CD8-positive, alpha-beta memory T cell (primary cell): ENCODE results near the gene GTPBP4. TPM values are rescaled to one million over a fixed set of nuclear protein-coding genes. Genes with fewer than 3 reads are reported as not detected.

ENCODE experiments used
- CTCF ChIA-PET: fragments of 350-600 bp; sonication (Branson Sonifier 250); formaldehyde crosslinking; loops from one replicate; lab custom pipeline; 2021; ENCODE audit warnings: antibody characterized with exemption; lab: Charles Lee
- POLR2A ChIA-PET: fragments of 350-600 bp; sonication (Branson Sonifier 250); formaldehyde crosslinking; loops from one replicate; lab custom pipeline; 2021; ENCODE audit warnings: antibody characterized with exemption; lab: Charles Lee
- DNase-seq, 5 donors: peaks; one replicate each; pipeline versions ENCODE4 v3.0.0 to v3.0.0-alpha.2; 2020 to 2022; ENCODE audit warnings: mixed read lengths in 1 of 5
- H3K27ac ChIP-seq: one replicate; pipeline ENCODE4 v1.7.0; 2013; ENCODE audit warnings: low read depth, mild to moderate bottlenecking, low read length, moderate library complexity
- H3K27me3 ChIP-seq: 2 replicates; pipeline ENCODE4 v1.7.0; 2013; ENCODE audit warnings: low read length, mild to moderate bottlenecking; ENCODE audit not compliant: insufficient read depth, poor library complexity, severe bottlenecking
- H3K36me3 ChIP-seq: 2 replicates; pipeline ENCODE4 v1.7.0; 2013; ENCODE audit warnings: mild to moderate bottlenecking, low read length, moderate library complexity; ENCODE audit not compliant: insufficient read depth
- H3K4me1 ChIP-seq: 2 replicates; pipeline ENCODE4 v1.7.0; 2013; ENCODE audit warnings: mild to moderate bottlenecking, low read length, moderate library complexity; ENCODE audit not compliant: insufficient read depth
- H3K4me3 ChIP-seq: 2 replicates; pipeline ENCODE4 v1.7.0; 2013; ENCODE audit warnings: mild to moderate bottlenecking, low read length
- H3K9me3 ChIP-seq: 2 replicates; pipeline ENCODE4 v1.7.0; 2013; ENCODE audit warnings: mild to moderate bottlenecking, low read length
- H3K27ac Mint-ChIP-seq, 8 donors: one replicate each; pipeline ENCODE4 v1.8.0; 2020 to 2021; ENCODE audit warnings: mixed read lengths in 8 of 8, mild to moderate bottlenecking in 6 of 8, inconsistent platforms in 3 of 8, moderate library complexity in 3 of 8
- H3K27me3 Mint-ChIP-seq, 2 donors: one replicate each; pipeline ENCODE4 v1.8.0; 2020 to 2021; ENCODE audit warnings: mixed read lengths in 2 of 2, mild to moderate bottlenecking in 1 of 2, moderate library complexity in 1 of 2
- H3K36me3 Mint-ChIP-seq, 3 donors: one replicate each; pipeline ENCODE4 v1.8.0; 2020 to 2021; ENCODE audit warnings: mixed read lengths in 3 of 3, inconsistent platforms in 1 of 3, mild to moderate bottlenecking in 1 of 3
- H3K4me1 Mint-ChIP-seq, 3 donors: one replicate each; pipeline ENCODE4 v1.8.0; 2020 to 2021; ENCODE audit warnings: mixed read lengths in 3 of 3, inconsistent platforms in 1 of 3, mild to moderate bottlenecking in 1 of 3
- H3K4me3 Mint-ChIP-seq, 7 donors: one replicate each; pipeline ENCODE4 v1.8.0; 2020 to 2021; ENCODE audit warnings: mixed read lengths in 7 of 7, mild to moderate bottlenecking in 6 of 7, moderate library complexity in 4 of 7, inconsistent platforms in 2 of 7
- H3K9me3 Mint-ChIP-seq, 5 donors: one replicate each; pipeline ENCODE4 v1.8.0; 2020 to 2022; ENCODE audit warnings: mixed read lengths in 5 of 5, mild to moderate bottlenecking in 3 of 5, moderate library complexity in 2 of 5, inconsistent platforms in 1 of 5
- polyA plus RNA-seq: library from polyadenylated mRNA; unstranded; fragments of 300-500 nt; fragmentation: Illumina TruSeq; gene quantifications from one replicate; pipeline ENCODE4 v1.2.3, GENCODE V29; 2021
- total RNA-seq, 2 experiments: library from RNA; stranded (reverse); gene quantifications; one replicate each; pipeline ENCODE4 v1.2.3, GENCODE V29; 2021

The GTPBP4 gene
- total and polyA plus RNA-seq, 3 experiments from 2014 or later: 21.9 to 156 (median 147) TPM

DNA sequence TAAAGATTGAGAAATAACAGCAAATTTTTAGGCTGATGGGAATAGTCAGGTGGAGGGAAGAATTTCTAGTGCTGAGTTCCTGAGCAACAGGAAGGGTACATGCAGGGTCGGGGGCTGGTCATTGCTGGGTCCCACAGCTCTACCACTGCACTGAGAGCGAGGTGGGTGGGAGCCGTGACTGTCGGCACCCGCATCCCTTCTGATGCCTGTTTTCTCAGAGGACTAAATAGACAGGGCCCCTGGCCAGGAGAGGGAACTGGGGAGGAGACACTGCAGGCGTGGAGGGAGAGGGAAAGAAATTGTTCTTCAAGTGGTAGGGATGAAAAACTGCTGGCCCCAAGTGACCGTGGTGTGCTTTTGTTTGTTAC, 7.3 kb downstream of the GTPBP4 start:
- Mint-ChIP-seq H3K27ac (peak overlapping the region in 3 of 8 donors; percentile 3 to 52 (median 42)), H3K27me3 (no peaks in the 10 kb centered on the region), H3K4me1 (peaks cover 10 to 15% (median 14%) of the 10 kb centered on the region in 3 donors), H3K4me3 (no peak overlapping the region), H3K36me3 (peaks cover 14 to 85% (median 32%) of the 10 kb centered on the region in 3 donors), H3K9me3 (no peaks in the 10 kb centered on the region)
- ChIA-PET POLR2A (no interaction called here), CTCF (no interaction called here)
- peaks cover 54% of the 10 kb centered on the region for H3K36me3 ChIP-seq
- H3K9me3 ChIP-seq: no peaks in the 10 kb centered on the region
- no peak for DNase-seq
- H3K4me1 ChIP-seq: peaks cover 9% of the 10 kb centered on the region
- no peaks in the 10 kb centered on the region for H3K27me3 ChIP-seq
- no peak overlapping the region for H3K27ac ChIP-seq
- no peak overlapping the region for H3K4me3 ChIP-seq

DNA sequence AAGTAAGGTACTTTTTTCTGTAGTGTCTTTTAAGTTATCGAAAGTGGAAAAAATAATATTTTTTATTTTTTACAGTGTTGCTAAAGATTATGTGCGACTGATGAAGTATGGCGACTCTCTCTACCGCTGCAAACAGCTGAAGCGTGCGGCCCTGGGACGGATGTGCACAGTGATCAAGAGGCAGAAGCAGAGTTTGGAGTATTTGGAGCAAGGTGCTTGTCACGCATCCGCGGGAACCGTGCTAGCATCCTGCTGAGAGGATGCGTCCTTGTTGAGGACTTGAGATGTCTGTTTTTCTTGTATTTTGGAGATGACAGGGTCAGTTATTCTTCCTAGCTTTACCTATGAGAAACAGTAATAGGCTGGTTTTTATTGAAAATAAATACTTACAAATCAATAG, 7.8 kb downstream of the GTPBP4 start:
- Histone ChIP-seq H3K27ac (no peak overlapping the region), H3K36me3 (peaks cover 56% of the 10 kb centered on the region), H3K4me3 (no peak overlapping the region), H3K27me3 (no peaks in the 10 kb centered on the region), H3K4me1 (peaks cover 5% of the 10 kb centered on the region), H3K9me3 (no peaks in the 10 kb centered on the region)
- ChIA-PET CTCF (no interaction called here), POLR2A (no interaction called here)
- Mint-ChIP-seq H3K9me3 (no peaks in the 10 kb centered on the region), H3K36me3 (peaks cover 19 to 85% (median 37%) of the 10 kb centered on the region in 3 donors), H3K27ac (no peak overlapping the region), H3K4me3 (no peak overlapping the region), H3K4me1 (peaks cover 8 to 11% (median 9%) of the 10 kb centered on the region in 3 donors), H3K27me3 (no peaks in the 10 kb centered on the region)
- DNase-seq: no peak

DNA sequence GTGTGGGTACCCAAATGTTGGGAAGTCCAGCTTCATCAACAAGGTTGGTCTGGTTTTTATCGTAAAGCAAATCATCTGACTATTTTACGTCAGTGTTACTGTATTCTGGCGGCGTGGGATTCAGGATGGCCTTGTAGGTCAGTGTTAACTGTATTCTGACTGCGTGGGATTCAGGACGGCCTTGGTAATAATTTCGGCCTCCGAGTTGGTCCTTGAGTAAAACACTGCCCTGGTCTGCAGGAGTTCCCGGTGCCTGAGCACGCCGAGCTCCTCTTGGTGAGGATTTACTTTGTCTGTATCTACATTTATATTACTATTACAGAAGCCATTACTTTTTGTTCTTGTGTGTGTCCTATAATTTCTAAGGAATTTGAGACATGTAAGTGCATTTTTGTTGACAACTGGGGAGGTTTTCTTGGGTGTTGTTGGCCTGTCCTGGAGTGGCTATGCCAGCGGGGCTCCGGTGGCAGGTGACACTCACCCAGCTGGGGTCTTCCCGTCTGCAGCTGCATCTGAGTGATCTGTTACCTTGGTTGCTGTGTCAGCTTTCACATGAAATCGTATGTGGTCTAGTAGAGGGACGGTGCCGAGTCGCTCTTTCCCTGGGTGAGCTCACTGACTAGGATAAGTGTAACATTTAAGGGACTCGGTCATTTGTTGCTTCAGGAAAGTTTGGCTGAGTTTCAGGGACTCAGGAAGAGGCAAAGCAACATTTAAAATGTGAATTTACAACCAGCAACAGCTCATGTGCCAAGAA, 9.2 kb downstream of the GTPBP4 start:
- Mint-ChIP-seq H3K9me3 (peaks cover 0 to 3% (median 2%) of the 10 kb centered on the region in 5 donors), H3K4me1 (peaks cover 6 to 13% (median 12%) of the 10 kb centered on the region in 3 donors), H3K4me3 (no peak overlapping the region), H3K27me3 (no peaks in the 10 kb centered on the region), H3K36me3 (peaks cover 32 to 92% (median 47%) of the 10 kb centered on the region in 3 donors), H3K27ac (peak overlapping the region in 1 of 8 donors; percentile 63)
- ChIA-PET CTCF (interaction anchor here (1.9 kb wide), 1 partner anchor 9 kb away, joined by 6 read pairs; the partner anchor contains the start of gene GTPBP4), POLR2A (no interaction called here)
- Histone ChIP-seq H3K4me3 (no peak overlapping the region), H3K9me3 (peaks cover 2% of the 10 kb centered on the region), H3K27ac (no peak overlapping the region), H3K36me3 (peaks cover 66% of the 10 kb centered on the region), H3K27me3 (no peaks in the 10 kb centered on the region), H3K4me1 (no peaks in the 10 kb centered on the region)
- DNase-seq: no peak

DNA sequence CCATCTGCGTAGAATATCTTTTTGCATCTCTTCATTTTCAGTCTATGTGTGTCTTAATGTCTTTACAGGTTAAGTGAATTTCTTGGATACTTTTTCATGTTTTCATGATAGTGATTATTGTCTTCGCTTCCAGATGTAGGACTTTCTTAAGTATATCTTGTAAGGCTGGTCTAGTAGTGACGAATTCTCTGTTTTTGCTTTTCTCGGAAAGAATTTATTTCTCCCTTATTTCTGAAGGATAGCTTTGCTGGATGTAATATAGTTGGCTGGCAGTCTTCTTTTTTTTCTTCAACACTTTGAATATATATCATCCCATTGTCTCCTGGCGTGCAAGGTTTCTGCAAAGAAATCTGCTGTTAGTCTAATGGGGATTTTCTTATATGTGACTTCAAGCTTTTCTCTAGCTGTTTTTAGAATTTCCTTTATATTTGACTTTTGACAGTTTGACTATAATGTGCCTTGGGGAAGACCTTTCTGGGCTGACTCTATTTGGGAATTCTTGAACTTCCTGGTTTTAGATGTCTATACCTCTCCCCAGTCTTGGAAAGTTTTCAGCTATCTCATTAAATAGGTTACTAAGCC, 14.3 kb downstream of the GTPBP4 start:
- ChIA-PET POLR2A (no interaction called here), CTCF (no interaction called here)
- Histone ChIP-seq H3K4me3 (no peak overlapping the region), H3K36me3 (peaks cover 78% of the 10 kb centered on the region), H3K4me1 (no peaks in the 10 kb centered on the region), H3K27me3 (no peaks in the 10 kb centered on the region), H3K9me3 (peaks cover 6% of the 10 kb centered on the region), H3K27ac (no peak overlapping the region)
- Mint-ChIP-seq H3K27ac (peak overlapping the region in 1 of 8 donors; percentile 15), H3K9me3 (peaks cover 4 to 7% (median 5%) of the 10 kb centered on the region in 5 donors), H3K27me3 (no peaks in the 10 kb centered on the region), H3K4me3 (no peak overlapping the region), H3K36me3 (peaks cover 44 to 90% (median 46%) of the 10 kb centered on the region in 3 donors), H3K4me1 (peaks cover 9 to 27% (median 14%) of the 10 kb centered on the region in 3 donors)
- no peak for DNase-seq

DNA sequence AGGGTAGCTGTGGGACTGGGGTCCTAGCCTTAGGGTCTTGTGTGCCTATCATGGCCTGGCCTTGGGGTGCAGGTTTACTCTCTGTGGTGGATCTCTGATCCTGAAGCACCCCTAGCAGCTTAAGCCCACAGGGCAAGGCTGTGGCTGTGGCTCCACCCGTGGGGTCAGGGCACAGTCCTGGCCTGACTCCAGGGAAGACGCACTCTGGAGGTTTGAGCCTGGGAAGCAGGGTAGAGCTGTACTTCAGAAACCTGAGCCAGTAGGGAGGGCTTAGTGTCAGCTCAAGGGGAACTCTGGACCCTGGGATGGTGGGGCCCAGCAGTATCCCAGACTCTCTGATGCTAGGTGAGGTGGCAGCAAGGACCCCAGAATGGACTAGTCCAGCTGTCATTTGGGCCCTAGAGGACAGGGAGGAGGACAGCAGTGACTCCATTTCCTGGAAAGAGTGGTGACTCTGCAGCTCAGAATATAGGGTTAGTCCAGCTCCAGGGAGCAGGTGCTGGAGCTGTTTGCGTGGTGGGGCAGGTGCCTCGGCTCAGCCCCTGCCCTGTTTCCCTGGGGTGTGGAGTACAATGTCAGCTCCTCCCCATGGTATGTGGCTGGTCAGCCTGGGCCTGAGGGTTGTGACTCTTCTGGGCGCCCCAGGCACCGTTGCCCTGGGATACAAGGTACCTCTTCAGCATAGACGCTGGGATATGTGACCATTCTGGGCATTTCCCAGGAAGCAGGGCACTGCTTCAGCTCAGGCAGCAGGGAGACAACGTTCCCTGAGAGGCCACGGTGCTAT, 15.8 kb downstream of the GTPBP4 start:
- H3K9me3 ChIP-seq: peaks cover 6% of the 10 kb centered on the region
- H3K36me3 Mint-ChIP-seq: peaks cover 44 to 91% (median 49%) of the 10 kb centered on the region in 3 donors
- peaks cover 4 to 7% (median 5%) of the 10 kb centered on the region in 5 donors for H3K9me3 Mint-ChIP-seq
- H3K4me3 Mint-ChIP-seq: no peak overlapping the region
- ChIA-PET POLR2A (no interaction called here), CTCF (interaction anchor here (0.6 to 0.7 kb wide), 2 partner anchors 15 to 16 kb away, joined by 3 read pairs; partner anchors contain the start of gene GTPBP4)
- H3K27me3 ChIP-seq: no peaks in the 10 kb centered on the region
- peak overlapping the region in 2 of 8 donors; percentile 43 to 79 for H3K27ac Mint-ChIP-seq
- no peak overlapping the region for H3K4me3 ChIP-seq
- H3K27me3 Mint-ChIP-seq: no peaks in the 10 kb centered on the region
- no peak for DNase-seq
- peaks cover 9 to 27% (median 14%) of the 10 kb centered on the region in 3 donors for H3K4me1 Mint-ChIP-seq
- H3K4me1 ChIP-seq: no peaks in the 10 kb centered on the region
- H3K27ac ChIP-seq: no peak overlapping the region
- H3K36me3 ChIP-seq: peaks cover 79% of the 10 kb centered on the region

DNA sequence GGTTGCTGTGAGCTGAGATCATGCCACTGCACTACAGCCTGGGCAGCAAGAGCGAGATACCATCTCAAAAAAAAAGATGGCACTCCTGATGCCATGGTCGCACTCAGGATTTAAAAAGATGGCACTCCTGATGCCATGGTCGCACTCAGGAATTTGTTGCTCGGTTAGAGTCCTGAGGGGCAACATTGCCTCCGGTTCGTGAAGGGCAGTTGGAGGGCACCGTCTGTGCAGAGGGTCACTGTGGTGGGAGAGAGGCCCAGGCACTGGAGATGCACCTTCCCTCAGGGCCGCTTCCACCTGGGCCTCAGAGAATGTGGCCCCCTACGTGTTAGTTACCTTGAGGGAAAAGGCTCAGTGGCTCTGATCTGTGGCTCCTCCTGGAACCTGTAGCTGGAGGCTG, 18.3 kb downstream of the GTPBP4 start:
- H3K9me3 ChIP-seq: peaks cover 6% of the 10 kb centered on the region
- H3K27ac ChIP-seq: no peak overlapping the region
- no peak overlapping the region for H3K4me3 ChIP-seq
- H3K27me3 Mint-ChIP-seq: no peaks in the 10 kb centered on the region
- H3K9me3 Mint-ChIP-seq: peaks cover 4 to 6% (median 5%) of the 10 kb centered on the region in 5 donors
- no peak overlapping the region for H3K4me3 Mint-ChIP-seq
- CTCF ChIA-PET: no interaction called here
- POLR2A ChIA-PET: no interaction called here
- no peaks in the 10 kb centered on the region for H3K27me3 ChIP-seq
- no peak overlapping the region for H3K27ac Mint-ChIP-seq
- no peaks in the 10 kb centered on the region for H3K4me1 ChIP-seq
- peaks cover 9 to 21% (median 19%) of the 10 kb centered on the region in 3 donors for H3K4me1 Mint-ChIP-seq
- H3K36me3 Mint-ChIP-seq: peaks cover 34 to 91% (median 37%) of the 10 kb centered on the region in 3 donors
- H3K36me3 ChIP-seq: peaks cover 78% of the 10 kb centered on the region
- DNase-seq: no peak

DNA sequence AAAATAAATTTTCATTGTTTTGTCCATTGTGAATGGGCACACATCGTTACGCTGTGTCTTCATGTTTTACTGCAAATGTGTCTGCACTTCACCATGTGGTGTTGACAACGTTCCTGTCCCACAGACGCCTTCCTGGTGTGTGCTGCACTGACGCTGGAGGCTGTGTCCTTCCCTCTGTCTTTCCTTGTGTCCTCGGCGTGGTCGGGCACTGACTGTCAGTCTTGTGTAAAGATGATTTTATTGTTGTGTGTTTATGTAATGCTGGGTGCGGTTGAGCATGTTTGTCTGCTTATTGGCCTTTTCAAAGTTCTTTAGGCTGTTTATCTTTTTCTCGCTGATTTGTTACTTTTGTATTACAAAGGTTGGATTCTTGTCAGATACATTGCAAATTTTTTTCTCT, 19.3 kb downstream of the GTPBP4 start:
- CTCF ChIA-PET: no interaction called here
- peak overlapping the region in 1 of 8 donors; percentile 9 for H3K27ac Mint-ChIP-seq
- POLR2A ChIA-PET: no interaction called here

More for the DNA sequence above, 19.3 kb downstream of the GTPBP4 start:
- peaks cover 5 to 19% (median 13%) of the 10 kb centered on the region in 3 donors for H3K4me1 Mint-ChIP-seq
- no peak for DNase-seq
- Histone ChIP-seq H3K4me1 (no peaks in the 10 kb centered on the region), H3K9me3 (peaks cover 2% of the 10 kb centered on the region), H3K27me3 (no peaks in the 10 kb centered on the region), H3K36me3 (peaks cover 81% of the 10 kb centered on the region), H3K27ac (no peak overlapping the region), H3K4me3 (no peak overlapping the region)
- no peak overlapping the region for H3K4me3 Mint-ChIP-seq
- H3K27me3 Mint-ChIP-seq: no peaks in the 10 kb centered on the region
- H3K36me3 Mint-ChIP-seq: peaks cover 28 to 93% (median 36%) of the 10 kb centered on the region in 3 donors
- peaks cover under 1 to 6% (median 3%) of the 10 kb centered on the region in 5 donors for H3K9me3 Mint-ChIP-seq
